Endothelial cell of umbilical vein (primary cell): ENCODE measurements around the gene ROCK2. TPM values are rescaled to one million over a fixed set of nuclear protein-coding genes. Genes with fewer than 3 reads are reported as not detected.

Source experiments
- BruUV-seq: library from RNA; stranded (reverse); fragments of 400-500 nt; replicated peaks from 2 replicates; lab custom pipeline; 2021; lab: Mats Ljungman, UMichigan
- CTCF ChIA-PET: fragments of 300-600, 350-600 bp; sonication (Branson Sonifier 250); formaldehyde crosslinking; loops from one replicate; lab custom pipeline; 2021; ENCODE audit warnings: antibody characterized with exemption, inconsistent platforms; lab: Charles Lee
- POLR2A ChIA-PET: fragments of 300-600, 350-600 bp; sonication (Branson Sonifier 250); formaldehyde crosslinking; loops from one replicate; lab custom pipeline; 2021; ENCODE audit warnings: antibody characterized with exemption, inconsistent platforms; lab: Charles Lee
- DNase-seq: peaks from one replicate; pipeline ENCODE4 v3.0.0-alpha.2; 2011; ENCODE audit warnings: low read depth, low spot score
- FAIRE-seq: peaks from 2 replicates; lab custom pipeline; 2011; peaks lifted over from hg19 to GRCh38; lab: Jason Lieb, UNC
- H2AFZ ChIP-seq: 2 replicates; pipeline ENCODE4 v1.6.0; 2012; ENCODE audit warnings: low read depth, low read length, control low read depth, inconsistent platforms
- H3K27ac ChIP-seq: 2 replicates; pipeline ENCODE4 v1.5.1; 2011; ENCODE audit warnings: low read depth, mild to moderate bottlenecking, control low read depth, low read length, moderate library complexity; ENCODE audit not compliant: insufficient read depth
- H3K27me3 ChIP-seq, 2 experiments: 2 replicates each; pipeline versions ENCODE4 v1.6.0 to v1.6.1; 2011; ENCODE audit warnings: low read length in 2 of 2, mixed read lengths in 1 of 2; ENCODE audit not compliant: control insufficient read depth in 2 of 2, insufficient read depth in 2 of 2
- H3K36me3 ChIP-seq, 2 experiments: 2 replicates in 1 of 2; 3 replicates in 1 of 2; pipeline ENCODE4 v1.5.1; 2011; ENCODE audit warnings: low read length in 2 of 2, mild to moderate bottlenecking in 1 of 2, moderate library complexity in 1 of 2; ENCODE audit not compliant: control insufficient read depth in 2 of 2, insufficient read depth in 2 of 2; ENCODE audit errors: extremely low read depth in 1 of 2
- H3K4me1 ChIP-seq: 3 replicates; pipeline ENCODE4 v1.5.1; 2011; ENCODE audit warnings: mild to moderate bottlenecking, low read length; ENCODE audit not compliant: control insufficient read depth, insufficient read depth; ENCODE audit errors: extremely low read depth
- H3K4me2 ChIP-seq: 2 replicates; pipeline ENCODE4 v1.6.1; 2011; ENCODE audit warnings: low read length, control low read depth, mixed read lengths; ENCODE audit not compliant: insufficient read depth
- H3K4me3 ChIP-seq, 3 experiments: fragments of 200-600 bp in 1 of 3; sonication (generic), shearing (Covaris generic) in 1 of 3; replicated peaks in 1 of 3; 2 replicates each; pipeline ENCODE4 v1.5.1; 2011 to 2016; ENCODE audit warnings: control low read depth in 3 of 3, low read length in 3 of 3, mild to moderate bottlenecking in 2 of 3, inconsistent platforms in 1 of 3, low read depth in 1 of 3, moderate library complexity in 1 of 3; ENCODE audit not compliant: insufficient read depth in 1 of 3
- H3K79me2 ChIP-seq: 2 replicates; pipeline ENCODE4 v1.6.0; 2012; ENCODE audit warnings: low read length, inconsistent platforms; ENCODE audit not compliant: control insufficient read depth, insufficient read depth
- H3K9ac ChIP-seq: replicated peaks from 2 replicates; pipeline ENCODE3; 2011; ENCODE audit warnings: low read length, control low read depth; ENCODE audit not compliant: insufficient read depth; ENCODE audit errors: extremely low read depth
- H3K9me1 ChIP-seq: replicated peaks from 3 replicates; pipeline ENCODE4 v1.6.0; 2011; ENCODE audit warnings: mild to moderate bottlenecking, low read length; ENCODE audit not compliant: control insufficient read depth, insufficient read depth; ENCODE audit errors: extremely low read depth
- H3K9me3 ChIP-seq: replicated peaks from 2 replicates; pipeline ENCODE4 v1.5.1; 2012; ENCODE audit warnings: low read length, inconsistent platforms; ENCODE audit not compliant: control insufficient read depth, insufficient read depth
- H4K20me1 ChIP-seq: replicated peaks from 2 replicates; pipeline ENCODE3; 2011; ENCODE audit warnings: mild to moderate bottlenecking, low read length; ENCODE audit not compliant: control insufficient read depth, insufficient read depth; ENCODE audit errors: extremely low read depth
- EZH2 ChIP-seq: IDR thresholded peaks from 2 replicates; pipeline ENCODE4 v1.6.1; 2012; ENCODE audit warnings: borderline replicate concordance, low read depth, mild to moderate bottlenecking, moderate library complexity, low read length, inconsistent platforms; ENCODE audit not compliant: severe bottlenecking
- FOS ChIP-seq: IDR thresholded peaks from 2 replicates; pipeline ENCODE4 v1.6.1; 2011; ENCODE audit warnings: mild to moderate bottlenecking, low read length, moderate library complexity, borderline replicate concordance; ENCODE audit not compliant: insufficient read depth
- GATA2 ChIP-seq: IDR thresholded peaks from 2 replicates; pipeline ENCODE4 v1.7.0; 2011; ENCODE audit warnings: low read depth, mild to moderate bottlenecking, moderate library complexity, mixed read lengths, low read length; ENCODE audit not compliant: insufficient read length, insufficient read depth
- JUN ChIP-seq: IDR thresholded peaks from 2 replicates; pipeline ENCODE4 v1.6.1; 2011; ENCODE audit warnings: borderline replicate concordance, low read depth; ENCODE audit not compliant: insufficient read length, insufficient read depth
- MAX ChIP-seq: IDR thresholded peaks from 2 replicates; pipeline ENCODE4 v1.6.1; 2011; ENCODE audit not compliant: insufficient read depth, insufficient read length
- MYC ChIP-seq: IDR thresholded peaks from one replicate; pipeline ENCODE4 v1.6.1; 2011; ENCODE audit warnings: mild to moderate bottlenecking, low read depth, low read length
- POLR2A ChIP-seq: IDR thresholded peaks from 2 replicates; pipeline ENCODE4 v1.6.1; 2012; ENCODE audit warnings: low read depth, mild to moderate bottlenecking, control low read depth, low read length
- POLR2AphosphoS5 ChIP-seq: IDR thresholded peaks from 2 replicates; pipeline ENCODE4 v1.6.1; 2012; ENCODE audit warnings: low read depth, mild to moderate bottlenecking, control low read depth, low read length, moderate library complexity; ENCODE audit not compliant: insufficient read depth
- dilution Hi-C: fragments of 300-500 bp; cut with MboI; formaldehyde crosslinking; loops from one replicate; pipeline ENCODE4 v1.15.0; 2019; ENCODE audit warnings: low sequenced_read_pairs; ENCODE audit not compliant: extremely low pct_ligation_motif_present
- intact Hi-C: fragments of 100-400 bp; cut with micrococcal nuclease; formaldehyde crosslinking; loops from one replicate; pipeline ENCODE4 v1.10.0; 2022
- polyA plus RNA-seq, 4 experiments: library from polyadenylated mRNA; depleted of rRNA in 3 of 4; stranded (reverse) in 3 of 4; unstranded in 1 of 4; fragments of >200 nt; gene quantifications; 2 replicates each; pipeline versions ENCODE4 v1.2.1 to v1.2.3, GENCODE V29; 2011 to 2012; ENCODE audit warnings: missing spikeins in 1 of 4
- total RNA-seq: library from RNA; stranded (reverse); gene quantifications from 2 replicates; pipeline ENCODE4 v1.2.3, GENCODE V29; 2021
- TF ChIP-seq, protein P1 (sequence below), 2 donors: IDR thresholded peaks; 1 replicate in 1 of 2; 2 replicates in 1 of 2; pipeline ENCODE4 v1.5.1; 2011; ENCODE audit warnings: low read length in 2 of 2, mild to moderate bottlenecking in 2 of 2, moderate library complexity in 2 of 2, control low read depth in 1 of 2, inconsistent platforms in 1 of 2, low read depth in 1 of 2; ENCODE audit not compliant: insufficient read depth in 1 of 2; ENCODE audit errors: extremely low read depth in 1 of 2

The ROCK2 gene
- total and polyA plus RNA-seq, 2 donors (not counting 3 experiments of a cell fraction or from before 2014, with no cell fraction given): 5.2 to 56.5 TPM

GRCh38 chr2:11227595-11227994, 116.8 kb downstream of the ROCK2 start:
- Histone ChIP-seq H4K20me1 (no peaks in the 10 kb centered on the region), H3K36me3 (no peaks in the 10 kb centered on the region), H3K4me3 (no peak overlapping the region), H2AFZ (no peak overlapping the region), H3K9me3 (no peaks in the 10 kb centered on the region), H3K27ac (no peak overlapping the region), H3K79me2 (peaks cover 7% of the 10 kb centered on the region), H3K4me2 (no peak overlapping the region), H3K9me1 (no peaks in the 10 kb centered on the region), H3K27me3 (no peaks in the 10 kb centered on the region), H3K4me1 (peaks cover 9% of the 10 kb centered on the region), H3K9ac (no peak overlapping the region)
- DNase-seq (no peak), FAIRE-seq (no peak)
- ChIA-PET POLR2A (no interaction called here), CTCF (interaction anchor here (0.7 to 9.4 kb wide), 4 partner anchors 11 to 395 kb away, joined by 3 to 364 read pairs (median 18); a partner anchor contains a TSS)
- no TSS peak for BruUV-seq
- dilution Hi-C loops: no loop called here
- intact Hi-C loops: no loop called here
- TF ChIP-seq, protein P1, sequence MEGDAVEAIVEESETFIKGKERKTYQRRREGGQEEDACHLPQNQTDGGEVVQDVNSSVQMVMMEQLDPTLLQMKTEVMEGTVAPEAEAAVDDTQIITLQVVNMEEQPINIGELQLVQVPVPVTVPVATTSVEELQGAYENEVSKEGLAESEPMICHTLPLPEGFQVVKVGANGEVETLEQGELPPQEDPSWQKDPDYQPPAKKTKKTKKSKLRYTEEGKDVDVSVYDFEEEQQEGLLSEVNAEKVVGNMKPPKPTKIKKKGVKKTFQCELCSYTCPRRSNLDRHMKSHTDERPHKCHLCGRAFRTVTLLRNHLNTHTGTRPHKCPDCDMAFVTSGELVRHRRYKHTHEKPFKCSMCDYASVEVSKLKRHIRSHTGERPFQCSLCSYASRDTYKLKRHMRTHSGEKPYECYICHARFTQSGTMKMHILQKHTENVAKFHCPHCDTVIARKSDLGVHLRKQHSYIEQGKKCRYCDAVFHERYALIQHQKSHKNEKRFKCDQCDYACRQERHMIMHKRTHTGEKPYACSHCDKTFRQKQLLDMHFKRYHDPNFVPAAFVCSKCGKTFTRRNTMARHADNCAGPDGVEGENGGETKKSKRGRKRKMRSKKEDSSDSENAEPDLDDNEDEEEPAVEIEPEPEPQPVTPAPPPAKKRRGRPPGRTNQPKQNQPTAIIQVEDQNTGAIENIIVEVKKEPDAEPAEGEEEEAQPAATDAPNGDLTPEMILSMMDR (IDR thresholded peaks at IDR 0.05; ENCODE audit: extremely low read depth in 1 of 2, insufficient read depth in 1 of 2, low read depth in 1 of 2, low read length in 2 of 2): no peak
- TF ChIP-seq POLR2AphosphoS5 (no peak), MYC (no peak), MAX (no peak), FOS (no peak), JUN (no peak), EZH2 (no peak), POLR2A (no peak), GATA2 (no peak)
